ENCODE data around the gene ZNF883.
"Not testable (repeated sequence)": the region's sequence is repeated elsewhere in the genome, so short reads cannot be mapped to it uniquely, and the experiment has no call there.

Gene ZNF883

GRCh38 chr9:113011911-113012381 is at the start of gene ZNF883:
TSS of gene ZNF883 (minus strand) at chr9:113012192.
- DNase-seq (ENCODE audit: extremely low read depth in 1 of 2, low read depth in 1 of 2) = peak in 1 of 2 donors; percentile 14

- not testable (repeated sequence) for DNase-seq (ENCODE audit: extremely low read depth in 1 of 2, low read depth in 1 of 2)
These were observed 49.3 kb upstream of the ZNF883 start for GRCh38 chr9:113061072-113061850.

DNA sequence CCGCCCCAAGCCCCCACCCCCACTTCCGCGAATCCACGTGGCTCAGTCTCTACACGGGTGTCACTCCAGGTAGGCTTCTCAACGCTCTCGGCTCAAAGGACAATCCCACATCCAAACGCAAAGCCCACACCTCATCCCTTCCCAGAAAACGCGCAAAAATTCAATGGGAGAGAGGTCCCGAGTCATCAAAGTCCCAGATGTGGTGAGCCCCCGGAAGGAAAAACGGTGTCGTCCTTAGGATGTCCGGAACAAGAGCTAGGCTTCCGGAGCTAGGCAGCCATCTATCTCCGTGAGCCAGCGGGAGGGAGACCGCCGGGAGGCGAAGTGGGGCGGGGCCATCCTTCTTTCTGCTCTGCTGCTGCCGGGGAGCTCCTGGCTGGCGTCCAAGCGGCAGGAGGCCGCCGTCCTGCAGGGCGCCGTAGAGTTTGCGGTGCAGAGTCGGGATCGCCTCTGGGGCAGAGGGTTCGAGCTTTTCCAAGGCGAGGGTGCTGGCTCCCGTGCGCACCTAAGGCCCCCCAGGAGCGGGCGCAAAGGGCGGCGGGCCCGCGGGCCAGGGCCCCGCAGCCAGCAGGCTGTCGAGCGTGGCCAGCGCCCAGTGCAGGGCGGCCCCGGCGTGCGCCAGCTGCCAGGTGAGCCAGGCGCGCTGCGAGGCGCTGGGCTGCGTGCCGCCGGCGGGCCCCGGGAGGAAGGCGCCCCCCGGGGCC is 47.7 kb upstream of the ZNF883 start:
- DNase-seq (ENCODE audit: extremely low read depth in 1 of 2, low read depth in 1 of 2) = not testable (repeated sequence)

DNA sequence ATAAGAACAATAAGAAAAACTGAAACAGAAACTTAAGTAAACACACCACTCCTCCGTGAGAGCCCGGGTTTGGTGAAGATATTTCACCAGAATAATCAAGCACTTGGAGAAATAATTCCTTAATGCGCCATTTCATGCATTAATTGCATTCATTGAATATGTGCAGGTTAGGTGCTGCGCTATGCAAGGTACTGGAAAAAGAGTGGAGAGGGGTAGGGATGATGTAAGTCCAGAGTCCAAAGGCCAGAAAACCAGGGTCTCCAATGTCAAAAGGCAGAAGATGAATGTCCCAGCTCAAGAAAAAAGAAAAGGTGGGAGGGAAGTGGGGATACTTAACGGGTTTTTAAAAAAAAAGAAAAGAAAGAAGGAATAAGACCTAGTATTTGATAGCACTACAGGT is 45.2 kb upstream of the ZNF883 start:
- no peak for DNase-seq (ENCODE audit: extremely low read depth in 1 of 2, low read depth in 1 of 2)

GRCh38 chr9:113056191-113057106 is 44.5 kb upstream of the ZNF883 start, which contains the start of gene ZFP37:
TSS of gene ZFP37 (minus strand) at chr9:113056724. CDS start at chr9:113056688, 36 bp downstream.
- DNase-seq (ENCODE audit: extremely low read depth in 1 of 2, low read depth in 1 of 2) = peak; percentile 43 to 67

DNA sequence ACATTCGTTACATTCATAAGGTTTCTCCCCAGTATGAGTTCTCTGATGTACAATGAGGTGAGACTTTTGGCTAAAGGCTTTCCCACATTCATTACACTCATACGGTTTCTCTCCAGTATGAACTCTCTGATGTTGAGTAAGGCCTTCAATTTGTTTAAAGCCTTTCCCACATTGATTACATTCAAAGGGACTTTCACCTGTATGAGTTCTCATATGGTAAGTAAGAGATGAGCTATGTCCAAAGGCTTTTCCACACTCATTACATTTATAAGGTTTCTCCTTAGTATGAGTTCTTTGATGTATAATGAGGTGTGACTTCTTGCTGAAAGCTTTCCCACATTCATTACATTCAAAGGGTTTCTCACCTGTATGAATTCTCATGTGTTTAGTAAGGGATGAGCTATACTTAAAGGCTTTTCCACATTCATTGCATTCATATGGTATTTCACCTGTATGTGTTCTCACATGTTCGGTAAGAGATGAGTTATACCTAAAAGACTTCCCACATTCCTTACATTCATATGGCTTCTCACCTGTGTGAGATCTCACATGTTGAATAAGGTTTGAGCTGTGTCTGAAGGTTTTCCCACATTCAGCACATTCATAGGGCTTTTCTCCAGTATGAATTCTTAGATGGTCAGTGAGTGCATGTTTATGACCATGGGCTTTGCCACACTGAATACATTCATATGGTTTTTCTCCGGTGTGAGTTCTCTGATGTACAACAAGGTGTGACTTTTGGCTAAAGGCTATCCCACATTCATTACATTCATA is 31.1 kb upstream of the ZNF883 start:
- no peak for DNase-seq (ENCODE audit: extremely low read depth in 1 of 2, low read depth in 1 of 2)

DNA sequence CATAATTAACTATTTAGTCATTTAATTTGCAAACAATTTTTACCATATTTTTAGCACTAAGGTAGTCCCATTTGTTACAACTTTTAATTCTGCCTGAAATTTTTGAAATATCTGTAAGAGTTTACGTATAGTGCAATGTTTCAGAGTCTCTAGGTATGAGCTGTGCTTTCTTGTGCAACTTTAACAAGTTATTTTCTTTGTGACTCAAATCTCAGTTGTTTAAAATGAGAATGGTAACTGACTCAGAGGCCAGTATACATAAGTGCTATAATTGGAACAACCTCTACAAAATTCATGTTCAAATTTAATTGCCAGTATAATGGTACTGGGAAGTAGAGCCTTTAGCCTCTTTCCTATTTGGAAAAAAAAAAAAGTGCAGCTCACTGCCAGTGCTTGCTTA is 14.2 kb upstream of the ZNF883 start:
- DNase-seq (ENCODE audit: extremely low read depth in 1 of 2, low read depth in 1 of 2) = no peak

DNA sequence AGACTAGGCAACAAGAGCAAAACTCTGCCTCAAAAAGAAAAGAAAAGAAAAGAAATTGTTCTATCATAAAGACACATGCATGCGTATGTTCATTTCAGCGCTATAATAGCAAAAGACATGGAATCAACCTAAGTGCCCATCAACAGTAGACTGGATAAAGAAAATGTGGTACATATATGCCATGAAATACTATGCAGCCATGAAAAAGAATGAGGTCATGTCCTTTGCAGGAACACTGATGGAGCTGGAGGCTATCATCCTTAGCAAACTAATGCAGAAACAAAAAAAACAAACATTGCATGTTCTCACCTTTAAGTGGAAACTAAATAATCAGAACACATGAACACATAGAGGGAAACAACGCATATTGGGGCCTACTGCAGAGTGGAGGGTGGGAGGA is 6.3 kb upstream of the ZNF883 start:
- DNase-seq (ENCODE audit: extremely low read depth in 1 of 2, low read depth in 1 of 2) = no peak

DNA sequence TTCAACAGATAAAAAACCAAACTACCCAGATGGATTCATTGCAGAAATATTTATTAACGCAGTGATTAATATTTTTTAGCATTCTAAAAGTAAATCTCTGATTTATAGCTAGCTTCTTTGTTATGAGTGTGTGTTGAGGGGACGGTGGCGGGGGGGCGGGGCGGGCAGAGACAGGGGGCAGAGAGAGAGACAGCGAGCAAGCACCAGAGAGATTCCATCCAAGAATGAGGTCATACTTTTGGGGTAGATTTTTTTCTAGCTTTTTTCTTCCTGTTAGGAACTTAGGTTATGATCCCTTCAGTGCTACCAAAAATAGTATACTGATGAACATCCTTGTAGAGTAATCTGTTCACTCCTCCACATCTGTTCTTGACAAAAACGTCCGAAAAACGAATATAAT is 500 bp upstream of the ZNF883 start:
- DNase-seq (ENCODE audit: extremely low read depth in 1 of 2, low read depth in 1 of 2) = no peak

DNA sequence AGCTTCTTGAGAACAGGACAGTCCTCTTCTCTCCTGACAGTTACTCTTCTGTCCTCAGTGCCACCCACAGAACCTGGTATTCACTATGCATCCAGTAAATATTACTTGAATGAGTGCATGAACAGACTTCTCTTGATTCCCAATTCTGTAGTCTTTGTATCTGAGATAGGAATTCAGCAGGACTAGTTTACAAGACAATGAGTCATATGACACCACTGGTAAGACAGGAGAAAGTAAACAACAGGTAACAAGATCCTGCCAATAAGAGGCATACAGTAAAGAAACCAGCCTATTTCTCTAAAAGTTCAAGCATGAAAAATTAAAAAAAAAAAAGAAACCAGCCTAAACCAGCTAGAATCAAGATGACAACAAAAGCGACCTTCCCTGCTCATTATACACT is 6.2 kb downstream of the ZNF883 start:
- DNase-seq (ENCODE audit: extremely low read depth in 1 of 2, low read depth in 1 of 2) = no peak

GRCh38 chr9:112997236-112997941 is 14.6 kb downstream of the ZNF883 start:
- DNase-seq (ENCODE audit: extremely low read depth in 1 of 2, low read depth in 1 of 2) = no peak

DNA sequence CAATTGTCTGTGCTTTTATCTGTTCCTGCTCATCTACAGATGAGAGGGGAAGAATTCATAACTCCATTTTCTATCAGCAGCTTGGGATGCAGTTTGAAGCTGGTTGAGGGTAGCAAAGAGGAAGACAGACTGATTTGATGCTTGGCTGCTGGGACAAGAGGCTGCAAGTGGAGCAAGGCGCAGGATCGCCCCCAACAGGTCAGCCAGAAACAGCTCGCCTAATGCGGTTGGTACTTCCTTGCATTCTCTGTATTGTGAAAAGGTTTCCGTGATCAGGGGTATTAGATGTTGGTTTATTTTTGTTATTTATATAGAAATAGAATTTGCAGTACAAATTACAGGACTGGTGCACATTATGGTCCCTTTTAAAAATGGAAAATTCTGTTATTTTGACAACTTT is 40.6 kb downstream of the ZNF883 start:
- no peak for DNase-seq (ENCODE audit: extremely low read depth in 1 of 2, low read depth in 1 of 2)

DNA sequence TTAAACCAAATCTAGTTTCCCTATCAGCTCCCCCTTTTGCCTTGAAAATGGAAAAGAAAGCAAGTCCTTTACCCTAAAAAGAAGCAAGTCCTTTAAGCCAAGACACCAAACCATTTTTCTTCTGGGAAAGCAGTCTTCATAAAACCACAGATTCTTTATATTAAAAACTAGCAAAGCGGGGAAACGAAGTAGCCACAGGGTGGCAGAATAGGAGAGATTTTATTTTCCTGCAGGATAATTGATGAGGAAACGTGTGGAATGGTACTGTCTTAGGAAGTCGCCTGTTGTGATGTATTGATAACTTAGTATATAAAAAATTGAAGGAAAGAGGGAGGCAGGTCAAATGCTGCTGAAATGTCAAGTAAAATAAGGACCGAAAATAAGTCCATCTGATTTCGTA is 41.1 kb downstream of the ZNF883 start:
- DNase-seq (ENCODE audit: extremely low read depth in 1 of 2, low read depth in 1 of 2) = no peak

GRCh38 chr9:112969730-112970129 is 42.3 kb downstream of the ZNF883 start:
- no peak for DNase-seq (ENCODE audit: extremely low read depth in 1 of 2, low read depth in 1 of 2)

DNA sequence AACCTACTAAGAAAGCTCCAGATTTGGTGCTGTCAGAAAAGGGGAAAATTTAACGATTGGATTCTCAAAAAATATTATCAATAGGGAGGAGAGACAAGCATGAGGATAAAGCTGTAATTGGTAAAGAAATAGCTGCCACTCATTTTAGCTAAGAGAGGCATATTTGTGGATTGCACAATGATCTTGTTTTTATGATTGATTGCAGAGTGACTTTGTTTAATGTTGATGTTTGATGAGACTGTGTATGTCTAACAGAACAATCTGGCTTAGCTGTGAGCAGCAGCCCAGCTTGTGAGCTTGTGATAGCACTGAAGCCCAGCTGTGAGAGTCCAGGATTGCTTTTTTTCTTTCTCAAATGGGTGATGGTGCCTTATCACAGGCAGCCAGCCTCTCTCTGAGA is 56.4 kb downstream of the ZNF883 start:
- DNase-seq (ENCODE audit: extremely low read depth in 1 of 2, low read depth in 1 of 2) = no peak

DNA sequence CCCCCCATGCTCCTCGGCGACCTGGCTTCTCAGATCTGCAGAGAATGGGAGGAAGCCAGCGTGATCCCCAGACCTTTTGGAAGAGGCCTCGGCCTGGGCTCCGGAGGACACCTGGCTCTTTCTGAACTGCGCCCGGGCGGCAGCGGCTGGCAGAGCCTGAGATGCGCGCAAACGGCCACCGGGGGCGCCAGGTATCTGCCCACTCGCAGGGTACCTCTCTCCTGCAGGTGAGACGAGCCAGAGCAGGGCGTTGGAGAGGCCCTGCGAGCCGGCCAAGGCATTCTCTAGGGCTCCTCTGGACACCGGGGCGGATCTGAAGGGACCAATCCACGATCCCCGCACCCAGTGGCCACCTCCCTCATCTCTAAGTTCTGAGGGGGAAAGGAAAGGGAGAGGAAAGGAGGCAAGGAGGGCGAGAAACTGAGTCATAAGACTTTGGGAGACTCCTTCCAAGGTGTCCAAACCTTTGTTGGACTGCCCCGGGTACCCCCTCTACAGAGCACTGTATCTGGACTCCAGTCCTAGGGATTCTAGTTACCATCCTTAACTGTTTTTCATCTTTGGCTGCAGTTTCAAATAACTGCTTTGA is 66.3 kb downstream of the ZNF883 start:
- DNase-seq (ENCODE audit: extremely low read depth in 1 of 2, low read depth in 1 of 2) = no peak

- no peak for DNase-seq (ENCODE audit: extremely low read depth in 1 of 2, low read depth in 1 of 2)
These were observed 72.6 kb downstream of the ZNF883 start for GRCh38 chr9:112939418-112939817.

DNA sequence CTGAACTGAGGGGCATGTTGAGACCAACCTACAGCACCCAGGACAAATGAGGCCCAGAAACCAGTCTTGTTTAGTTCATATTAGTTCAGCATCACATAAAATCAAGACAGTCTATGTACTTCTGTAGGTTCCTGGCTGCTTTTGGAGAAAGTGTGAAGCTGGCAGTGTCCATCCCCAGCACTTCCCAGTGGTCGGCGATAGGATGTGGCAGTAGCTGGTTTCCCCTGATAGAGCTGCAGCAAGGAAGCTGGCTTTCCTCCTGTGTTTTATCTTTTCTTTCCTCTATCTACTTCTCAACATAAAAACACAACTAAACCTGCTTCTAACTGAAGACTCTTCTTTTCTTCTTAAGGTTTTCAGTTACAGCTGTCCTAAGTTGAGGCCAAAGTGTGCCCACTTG is 78.3 kb downstream of the ZNF883 start:
- DNase-seq (ENCODE audit: extremely low read depth in 1 of 2, low read depth in 1 of 2) = no peak

- DNase-seq (ENCODE audit: extremely low read depth in 1 of 2, low read depth in 1 of 2) = no peak
These were observed 86.8 kb downstream of the ZNF883 start for GRCh38 chr9:112925058-112925641.

Measured in stimulated activated CD8-positive, alpha-beta memory T cell treated with anti-CD3 and anti-CD28 coated beads, Interleukin-7, amount 100 ng/mL, for 48 hours (primary cell).